Stimulated activated CD4-positive, alpha-beta T cell treated with anti-CD3 and anti-CD28 coated beads, TNF-alpha, amount 100 ng/mL, for 24 hours (primary cell): ENCODE results near the gene NPW.
A peak's percentile ranks its signal among the peaks of the same experiment; 100 is the strongest.

Experiments used
- DNase-seq, 3 experiments: peaks; one replicate each; pipeline ENCODE4 v3.0.0-alpha.2; 2020; ENCODE audit warnings: low read depth in 3 of 3

Gene NPW

GRCh38 chr16:2019518-2019920, at the start of gene NPW:
Gene NPW, plus strand, starts transcription at chr16:2019785.
- peak in 2 of 3 experiments; percentile 14 to 38 for DNase-seq

- DNase-seq, result peak; percentile 92 to 96 (median 93)
Observed at GRCh38 chr16:1971796-1972489, 47.6 kb upstream of the NPW start, which contains the start of gene TBL3. Gene TBL3, plus strand, starts transcription at chr16:1972053. Its CDS starts 112 bp downstream, at chr16:1972165.

- DNase-seq, result no peak
Observed at GRCh38 chr16:1972490-1972877, 47.1 kb upstream of the NPW start.

- DNase-seq, result no peak
Observed at GRCh38 chr16:1973461-1974156, 46.0 kb upstream of the NPW start.

- no peak for DNase-seq
Observed at GRCh38 chr16:1974157-1975070, 45.2 kb upstream of the NPW start.

GRCh38 chr16:1975432-1976215, 44.0 kb upstream of the NPW start:
- no peak for DNase-seq

- no peak for DNase-seq
Observed at GRCh38 chr16:1976216-1976520, 43.4 kb upstream of the NPW start.

GRCh38 chr16:1976951-1977874, 42.4 kb upstream of the NPW start:
- DNase-seq, result no peak

GRCh38 chr16:1977875-1978268, 41.7 kb upstream of the NPW start:
- no peak for DNase-seq

GRCh38 chr16:1978476-1979120, 41.0 kb upstream of the NPW start:
- no peak for DNase-seq

- DNase-seq, result peak in 1 of 3 experiments; percentile 51
Observed at GRCh38 chr16:1979271-1980029, 40.1 kb upstream of the NPW start.

- no peak for DNase-seq
Observed at GRCh38 chr16:1980030-1980769, 39.4 kb upstream of the NPW start.

- no peak for DNase-seq
Observed at GRCh38 chr16:1980770-1981087, 38.9 kb upstream of the NPW start.

- DNase-seq, result no peak
Observed at GRCh38 chr16:1981398-1981836, 38.2 kb upstream of the NPW start, which contains the start of gene NOXO1. Gene NOXO1, minus strand, starts transcription at chr16:1981469. Its CDS starts 290 bp downstream, at chr16:1981179.

GRCh38 chr16:1982013-1982433, 37.6 kb upstream of the NPW start:
- no peak for DNase-seq

- DNase-seq, result no peak
Observed at GRCh38 chr16:1982991-1983543, 36.5 kb upstream of the NPW start.

- DNase-seq, result peak in 1 of 3 experiments; percentile 80
Observed at GRCh38 chr16:1983544-1984346, 35.8 kb upstream of the NPW start, which contains the start of gene GFER. Gene GFER, plus strand, starts transcription at chr16:1984193. Its CDS starts 26 bp downstream, at chr16:1984219.
